ENCODE results near the gene KLHL6.
A peak's percentile ranks its signal among the peaks of the same experiment; 100 is the strongest.

The KLHL6 gene

GRCh38 chr3:183541738-183542137 is 13.8 kb downstream of the KLHL6 start:
- no peak overlapping the region for H3K4me3 ChIP-seq (ENCODE audit: low read depth, low read length)
- TF ChIP-seq CTCF (IDR thresholded peaks at IDR 0.05; ENCODE audit: low read depth, low read length), result no peak
- in situ Hi-C loops (cut with HindIII; ENCODE audit: low sequenced_read_pairs), result no loop called here
- DNase-seq (ENCODE audit: low read depth, low spot score), result no peak

- in situ Hi-C loops (cut with HindIII; ENCODE audit: low sequenced_read_pairs), result no loop called here
- H3K4me3 ChIP-seq (ENCODE audit: low read depth, low read length), result no peak overlapping the region
- no peak for DNase-seq (ENCODE audit: low read depth, low spot score)
- TF ChIP-seq CTCF (IDR thresholded peaks at IDR 0.05; ENCODE audit: low read depth, low read length), result no peak
Measured at GRCh38 chr3:183541235-183541655, 14.3 kb downstream of the KLHL6 start.

- H3K4me3 ChIP-seq (ENCODE audit: low read depth, low read length), result no peak overlapping the region
- DNase-seq (ENCODE audit: low read depth, low spot score), result no peak
- in situ Hi-C loops (cut with HindIII; ENCODE audit: low sequenced_read_pairs), result no loop called here
- TF ChIP-seq CTCF (IDR thresholded peaks at IDR 0.05; ENCODE audit: low read depth, low read length), result no peak
Measured at GRCh38 chr3:183540501-183541234, 14.8 kb downstream of the KLHL6 start.

GRCh38 chr3:183539811-183540210 is 15.7 kb downstream of the KLHL6 start:
- in situ Hi-C loops (cut with HindIII; ENCODE audit: low sequenced_read_pairs), result no loop called here
- no peak for TF ChIP-seq CTCF (IDR thresholded peaks at IDR 0.05; ENCODE audit: low read depth, low read length)
- no peak for DNase-seq (ENCODE audit: low read depth, low spot score)
- no peak overlapping the region for H3K4me3 ChIP-seq (ENCODE audit: low read depth, low read length)

GRCh38 chr3:183538486-183538885 is 17.0 kb downstream of the KLHL6 start:
- DNase-seq (ENCODE audit: low read depth, low spot score), result no peak
- H3K4me3 ChIP-seq (ENCODE audit: low read depth, low read length), result no peak overlapping the region
- no peak for TF ChIP-seq CTCF (IDR thresholded peaks at IDR 0.05; ENCODE audit: low read depth, low read length)
- in situ Hi-C loops (cut with HindIII; ENCODE audit: low sequenced_read_pairs), result no loop called here

- TF ChIP-seq CTCF (IDR thresholded peaks at IDR 0.05; ENCODE audit: low read depth, low read length), result no peak
- peak; percentile 47 for DNase-seq (ENCODE audit: low read depth, low spot score)
- in situ Hi-C loops (cut with HindIII; ENCODE audit: low sequenced_read_pairs), result no loop called here
- no peak overlapping the region for H3K4me3 ChIP-seq (ENCODE audit: low read depth, low read length)
Measured at GRCh38 chr3:183537295-183537730, 18.2 kb downstream of the KLHL6 start.
